Measurements from ENCODE around the gene FERMT1.

Gene FERMT1

GRCh38 chr20:6134592-6134991, 11.8 kb upstream of the FERMT1 start:
- Histone ChIP-seq H3K36me3 (replicated peaks; ENCODE audit: insufficient read depth, low read length) (no peaks in the 10 kb centered on the region), H3K27ac (ENCODE audit: low read length) (no peak overlapping the region), H3K4me3 (ENCODE audit: low read length) (no peak overlapping the region), H3K4me1 (ENCODE audit: low read length) (no peaks in the 10 kb centered on the region), H3K4me2 (ENCODE audit: low read depth, low read length) (no peak overlapping the region), H3K9ac (ENCODE audit: low read length) (no peak overlapping the region), H3K27me3 (replicated peaks; ENCODE audit: insufficient read depth, low read length) (no peaks in the 10 kb centered on the region), H2AFZ (ENCODE audit: low read length) (no peak overlapping the region), H3K79me2 (ENCODE audit: low read length) (no peaks in the 10 kb centered on the region), H4K20me1 (ENCODE audit: insufficient read depth, low read length) (no peaks in the 10 kb centered on the region), H3K9me3 (replicated peaks; ENCODE audit: insufficient read depth, low read length) (no peaks in the 10 kb centered on the region), H3K9me2 (replicated peaks; ENCODE audit: insufficient read depth, low read length) (no peaks in the 10 kb centered on the region), H3F3A (ENCODE audit: insufficient read depth, low read length) (no peaks in the 10 kb centered on the region)
- TF ChIP-seq EZH2 (optimal IDR thresholded peaks at IDR 0.05; ENCODE audit: low read depth, low read length) (no peak), EZH2phosphoT487 (IDR thresholded peaks at IDR 0.05; ENCODE audit: low read length) (no peak)
- TF ChIP-seq, protein P1, sequence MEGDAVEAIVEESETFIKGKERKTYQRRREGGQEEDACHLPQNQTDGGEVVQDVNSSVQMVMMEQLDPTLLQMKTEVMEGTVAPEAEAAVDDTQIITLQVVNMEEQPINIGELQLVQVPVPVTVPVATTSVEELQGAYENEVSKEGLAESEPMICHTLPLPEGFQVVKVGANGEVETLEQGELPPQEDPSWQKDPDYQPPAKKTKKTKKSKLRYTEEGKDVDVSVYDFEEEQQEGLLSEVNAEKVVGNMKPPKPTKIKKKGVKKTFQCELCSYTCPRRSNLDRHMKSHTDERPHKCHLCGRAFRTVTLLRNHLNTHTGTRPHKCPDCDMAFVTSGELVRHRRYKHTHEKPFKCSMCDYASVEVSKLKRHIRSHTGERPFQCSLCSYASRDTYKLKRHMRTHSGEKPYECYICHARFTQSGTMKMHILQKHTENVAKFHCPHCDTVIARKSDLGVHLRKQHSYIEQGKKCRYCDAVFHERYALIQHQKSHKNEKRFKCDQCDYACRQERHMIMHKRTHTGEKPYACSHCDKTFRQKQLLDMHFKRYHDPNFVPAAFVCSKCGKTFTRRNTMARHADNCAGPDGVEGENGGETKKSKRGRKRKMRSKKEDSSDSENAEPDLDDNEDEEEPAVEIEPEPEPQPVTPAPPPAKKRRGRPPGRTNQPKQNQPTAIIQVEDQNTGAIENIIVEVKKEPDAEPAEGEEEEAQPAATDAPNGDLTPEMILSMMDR (IDR thresholded peaks at IDR 0.05; ENCODE audit: low read length): no peak
- no peak for DNase-seq

GRCh38 chr20:6130045-6130444, 7.2 kb upstream of the FERMT1 start:
- H3K27me3 ChIP-seq (replicated peaks; ENCODE audit: insufficient read depth, low read length): no peaks in the 10 kb centered on the region
- no peak for DNase-seq
- no peak overlapping the region for H3K4me2 ChIP-seq (ENCODE audit: low read depth, low read length)
- no peaks in the 10 kb centered on the region for H3K36me3 ChIP-seq (replicated peaks; ENCODE audit: insufficient read depth, low read length)
- no peaks in the 10 kb centered on the region for H3F3A ChIP-seq (ENCODE audit: insufficient read depth, low read length)
- no peaks in the 10 kb centered on the region for H3K9me3 ChIP-seq (replicated peaks; ENCODE audit: insufficient read depth, low read length)
- no peak overlapping the region for H3K9ac ChIP-seq (ENCODE audit: low read length)
- TF ChIP-seq, protein P1 (IDR thresholded peaks at IDR 0.05; ENCODE audit: low read length): no peak
- TF ChIP-seq EZH2phosphoT487 (IDR thresholded peaks at IDR 0.05; ENCODE audit: low read length) (no peak), EZH2 (optimal IDR thresholded peaks at IDR 0.05; ENCODE audit: low read depth, low read length) (no peak)
- no peak overlapping the region for H2AFZ ChIP-seq (ENCODE audit: low read length)
- H3K27ac ChIP-seq (ENCODE audit: low read length): no peak overlapping the region
- no peaks in the 10 kb centered on the region for H3K9me2 ChIP-seq (replicated peaks; ENCODE audit: insufficient read depth, low read length)
- H3K4me1 ChIP-seq (ENCODE audit: low read length): peaks cover 9% of the 10 kb centered on the region
- no peaks in the 10 kb centered on the region for H4K20me1 ChIP-seq (ENCODE audit: insufficient read depth, low read length)
- H3K4me3 ChIP-seq (ENCODE audit: low read length): no peak overlapping the region
- no peaks in the 10 kb centered on the region for H3K79me2 ChIP-seq (ENCODE audit: low read length)

- Histone ChIP-seq H3K9me2 (replicated peaks; ENCODE audit: insufficient read depth, low read length) (no peaks in the 10 kb centered on the region), H3K36me3 (replicated peaks; ENCODE audit: insufficient read depth, low read length) (no peaks in the 10 kb centered on the region), H3K4me2 (ENCODE audit: low read depth, low read length) (no peak overlapping the region), H3K4me3 (ENCODE audit: low read length) (no peak overlapping the region), H3K27ac (ENCODE audit: low read length) (no peak overlapping the region), H3K27me3 (replicated peaks; ENCODE audit: insufficient read depth, low read length) (no peaks in the 10 kb centered on the region), H4K20me1 (ENCODE audit: insufficient read depth, low read length) (no peaks in the 10 kb centered on the region), H3K4me1 (ENCODE audit: low read length) (peaks cover 14% of the 10 kb centered on the region), H3K9ac (ENCODE audit: low read length) (no peak overlapping the region), H3K79me2 (ENCODE audit: low read length) (no peaks in the 10 kb centered on the region), H3F3A (ENCODE audit: insufficient read depth, low read length) (peaks cover 10% of the 10 kb centered on the region), H2AFZ (ENCODE audit: low read length) (no peak overlapping the region), H3K9me3 (replicated peaks; ENCODE audit: insufficient read depth, low read length) (no peaks in the 10 kb centered on the region)
- TF ChIP-seq EZH2 (optimal IDR thresholded peaks at IDR 0.05; ENCODE audit: low read depth, low read length) (no peak), EZH2phosphoT487 (IDR thresholded peaks at IDR 0.05; ENCODE audit: low read length) (no peak)
- TF ChIP-seq, protein P1 (IDR thresholded peaks at IDR 0.05; ENCODE audit: low read length): no peak
- no peak for DNase-seq
Measured at GRCh38 chr20:6127825-6128224, 5.0 kb upstream of the FERMT1 start.
